ENCODE results near the gene ZNF136. TPM values are rescaled to one million over a fixed set of nuclear protein-coding genes. Genes with fewer than 3 reads are reported as not detected.

Gene ZNF136
- polyA plus RNA-seq, 2 of the 4 experiments (the other 2 are of a cell fraction), result 1.5 to 2.3 TPM

DNA sequence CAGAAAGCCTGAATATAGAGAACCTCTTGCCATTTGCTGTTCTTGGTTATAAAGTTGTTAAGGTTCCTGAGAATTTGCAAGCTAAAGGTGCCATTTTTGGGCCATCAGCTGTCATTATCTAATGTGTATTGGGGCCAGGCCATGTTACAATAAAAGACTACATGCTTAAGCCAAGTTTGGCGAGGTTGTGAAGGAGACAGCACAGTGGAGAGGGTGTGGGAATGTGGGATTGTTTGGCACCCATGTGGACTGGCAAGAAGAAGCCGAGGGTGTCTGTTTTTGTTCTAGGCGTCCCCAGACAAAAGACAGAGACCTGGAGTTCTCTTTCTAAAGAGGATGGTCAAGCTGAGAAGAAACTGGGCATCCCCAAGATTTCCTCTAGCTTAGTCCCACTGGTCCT is 67.1 kb downstream of the ZNF136 start:
- POLR2A ChIA-PET, result no interaction called here

DNA sequence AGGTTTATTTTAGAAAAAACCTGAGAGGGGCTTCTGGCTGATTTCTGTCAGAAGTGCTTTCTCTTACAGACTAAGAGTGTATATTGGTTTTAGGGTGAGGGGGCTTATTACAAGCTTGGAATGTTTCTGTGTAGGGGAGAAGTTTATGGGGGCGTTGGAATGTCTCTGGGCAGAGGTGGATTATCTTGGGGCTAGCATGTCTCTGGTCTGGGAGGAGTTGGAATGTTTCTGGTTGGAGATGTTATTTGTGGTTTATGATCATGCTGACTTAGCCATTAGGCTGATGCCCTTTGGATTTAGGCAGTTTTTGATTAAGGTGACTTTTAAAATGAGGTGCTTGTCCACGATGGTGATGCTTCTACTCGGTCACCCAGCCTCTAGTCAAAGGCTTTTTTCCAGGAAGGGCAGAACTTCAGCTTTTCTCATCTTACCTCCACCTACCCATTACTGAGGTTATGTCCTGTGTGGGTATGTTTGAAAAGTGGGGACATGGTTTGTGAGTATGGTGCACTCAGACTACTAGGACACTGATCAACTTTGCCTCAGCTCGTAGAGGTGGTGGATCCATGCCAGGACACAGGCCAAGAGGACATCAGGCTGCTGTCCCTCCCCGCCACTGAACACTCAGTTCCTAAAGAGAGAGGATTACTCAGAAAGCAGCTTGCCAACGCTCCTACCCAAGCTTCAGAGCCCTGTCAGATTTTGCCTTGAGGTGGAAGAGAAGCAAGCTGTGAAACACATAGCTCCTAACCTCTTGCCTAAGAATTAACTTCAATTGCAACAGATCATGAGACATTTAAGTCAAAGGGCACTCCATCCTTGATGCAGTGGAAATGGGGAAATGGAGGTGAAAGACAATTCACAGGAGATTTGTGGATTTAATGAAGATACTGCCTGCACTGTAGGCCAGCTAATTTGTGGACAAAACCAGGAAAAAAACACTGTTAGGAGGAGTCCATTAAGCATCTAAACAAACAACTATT is 68.1 kb downstream of the ZNF136 start:
- FAIRE-seq (no peak), DNase-seq (ENCODE audit: low read depth in 1 of 2, low spot score in 1 of 2) (no peak), ATAC-seq (no peak)
- Histone ChIP-seq H3K9me3 (peaks cover 3% of the 10 kb centered on the region; the same call in 1 of the 3 replicates), H3K4me1 (no peaks in the 10 kb centered on the region), H3K27ac (no peak overlapping the region), H3K4me3 (no peak overlapping the region), H3K4me2 (no peak overlapping the region)
- TF ChIP-seq, protein P1, sequence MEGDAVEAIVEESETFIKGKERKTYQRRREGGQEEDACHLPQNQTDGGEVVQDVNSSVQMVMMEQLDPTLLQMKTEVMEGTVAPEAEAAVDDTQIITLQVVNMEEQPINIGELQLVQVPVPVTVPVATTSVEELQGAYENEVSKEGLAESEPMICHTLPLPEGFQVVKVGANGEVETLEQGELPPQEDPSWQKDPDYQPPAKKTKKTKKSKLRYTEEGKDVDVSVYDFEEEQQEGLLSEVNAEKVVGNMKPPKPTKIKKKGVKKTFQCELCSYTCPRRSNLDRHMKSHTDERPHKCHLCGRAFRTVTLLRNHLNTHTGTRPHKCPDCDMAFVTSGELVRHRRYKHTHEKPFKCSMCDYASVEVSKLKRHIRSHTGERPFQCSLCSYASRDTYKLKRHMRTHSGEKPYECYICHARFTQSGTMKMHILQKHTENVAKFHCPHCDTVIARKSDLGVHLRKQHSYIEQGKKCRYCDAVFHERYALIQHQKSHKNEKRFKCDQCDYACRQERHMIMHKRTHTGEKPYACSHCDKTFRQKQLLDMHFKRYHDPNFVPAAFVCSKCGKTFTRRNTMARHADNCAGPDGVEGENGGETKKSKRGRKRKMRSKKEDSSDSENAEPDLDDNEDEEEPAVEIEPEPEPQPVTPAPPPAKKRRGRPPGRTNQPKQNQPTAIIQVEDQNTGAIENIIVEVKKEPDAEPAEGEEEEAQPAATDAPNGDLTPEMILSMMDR (IDR thresholded peaks at IDR 0.05), result no peak
- TF ChIP-seq TFCP2L1 (CRISPR knock-in tag; IDR thresholded peaks at IDR 0.05) (no peak), RARB (CRISPR knock-in tag; IDR thresholded peaks at IDR 0.05) (no peak), TP53 (CRISPR knock-in tag; IDR thresholded peaks at IDR 0.05) (no peak)
- ChIA-PET CTCF (no interaction called here), POLR2A (no interaction called here)
- 0% methylated on average over 5 of the region's 6 CpGs for WGBS (ENCODE audit: missing lambda C conversion rate)

More for the DNA sequence above, 67.1 kb downstream of the ZNF136 start:
- TF ChIP-seq MAFK (IDR thresholded peaks at IDR 0.05; ENCODE audit: partially characterized antibody) (no peak), JUN (IDR thresholded peaks at IDR 0.05) (no peak), FOSL2 (IDR thresholded peaks at IDR 0.05) (no peak), FOSL2 (CRISPR knock-in tag; IDR thresholded peaks at IDR 0.05) (no peak), TFCP2L1 (CRISPR knock-in tag; IDR thresholded peaks at IDR 0.05) (no peak), FOXS1 (CRISPR knock-in tag; IDR thresholded peaks at IDR 0.05) (no peak), EHMT2 (IDR thresholded peaks at IDR 0.05; ENCODE audit: low read depth) (no peak), RCOR1 (IDR thresholded peaks at IDR 0.05; ENCODE audit: low read depth, low read length) (no peak), MAZ (IDR thresholded peaks at IDR 0.05; ENCODE audit: borderline replicate concordance, low read depth, low read length) (no peak), HEYL (CRISPR knock-in tag; IDR thresholded peaks at IDR 0.05) (no peak), POLR2AphosphoS2 (conservative IDR thresholded peaks at IDR 0.05; ENCODE audit: low read length) (no peak), RAD21 (conservative IDR thresholded peaks at IDR 0.05 in 1 of 2, IDR thresholded peaks at IDR 0.05 in 1 of 2) (no peak), KDM5A (IDR thresholded peaks at IDR 0.05) (no peak)
- TF ChIP-seq, protein P2, sequence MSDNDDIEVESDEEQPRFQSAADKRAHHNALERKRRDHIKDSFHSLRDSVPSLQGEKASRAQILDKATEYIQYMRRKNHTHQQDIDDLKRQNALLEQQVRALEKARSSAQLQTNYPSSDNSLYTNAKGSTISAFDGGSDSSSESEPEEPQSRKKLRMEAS (IDR thresholded peaks at IDR 0.05), result no peak
- TF ChIP-seq, protein P3, sequence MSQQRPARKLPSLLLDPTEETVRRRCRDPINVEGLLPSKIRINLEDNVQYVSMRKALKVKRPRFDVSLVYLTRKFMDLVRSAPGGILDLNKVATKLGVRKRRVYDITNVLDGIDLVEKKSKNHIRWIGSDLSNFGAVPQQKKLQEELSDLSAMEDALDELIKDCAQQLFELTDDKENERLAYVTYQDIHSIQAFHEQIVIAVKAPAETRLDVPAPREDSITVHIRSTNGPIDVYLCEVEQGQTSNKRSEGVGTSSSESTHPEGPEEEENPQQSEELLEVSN (IDR thresholded peaks at IDR 0.05; ENCODE audit: borderline replicate concordance, low read depth), result no peak
- TF ChIP-seq, protein P4, sequence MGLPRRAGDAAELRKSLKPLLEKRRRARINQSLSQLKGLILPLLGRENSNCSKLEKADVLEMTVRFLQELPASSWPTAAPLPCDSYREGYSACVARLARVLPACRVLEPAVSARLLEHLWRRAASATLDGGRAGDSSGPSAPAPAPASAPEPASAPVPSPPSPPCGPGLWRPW (IDR thresholded peaks at IDR 0.05), result no peak
- no peak for DNase-seq (ENCODE audit: low read depth in 1 of 2, low spot score in 1 of 2)
- Histone ChIP-seq H3K4me2 (no peak overlapping the region), H3K4me1 (no peaks in the 10 kb centered on the region), H3K27ac (no peak overlapping the region), H3K9me3 (peaks cover 3% of the 10 kb centered on the region; the same call in 1 of the 3 replicates), H3K4me3 (no peak overlapping the region)
- no peak for FAIRE-seq
- CTCF ChIA-PET, result no interaction called here
- WGBS (ENCODE audit: missing lambda C conversion rate), result 0% methylated on average over 3 of the region's 3 CpGs
- ATAC-seq, result no peak

DNA sequence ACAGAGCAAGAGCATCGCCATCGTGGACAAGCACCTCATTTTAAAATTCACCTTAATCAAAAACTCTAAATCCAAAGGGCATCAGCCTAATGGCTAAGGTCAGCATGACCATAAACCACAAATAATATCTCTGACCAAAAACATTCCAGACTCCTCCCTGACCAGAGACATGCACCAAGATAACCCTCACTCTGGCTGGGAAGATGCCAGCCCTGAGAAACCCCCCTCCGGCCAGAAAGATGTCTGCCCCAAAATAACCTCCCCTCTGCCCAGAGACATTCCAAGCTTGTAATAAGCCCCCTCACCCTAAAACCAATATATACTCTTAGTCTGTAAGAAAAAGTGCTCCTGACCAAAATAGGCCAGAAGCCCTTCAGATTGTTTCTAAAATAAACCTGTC is 70.1 kb downstream of the ZNF136 start:
- Histone ChIP-seq H3K9me3 (no peaks in the 10 kb centered on the region), H3K4me3 (no peak overlapping the region), H3K4me1 (no peaks in the 10 kb centered on the region), H3K27ac (no peak overlapping the region), H3K4me2 (no peak overlapping the region)
- no peak for ATAC-seq
- FAIRE-seq, result no peak
- no peak for DNase-seq (ENCODE audit: low read depth in 1 of 2, low spot score in 1 of 2)
- 8% methylated on average over 3 of the region's 3 CpGs for WGBS (ENCODE audit: missing lambda C conversion rate)
- ChIA-PET CTCF (no interaction called here), POLR2A (no interaction called here)
- TF ChIP-seq ZNF302 (CRISPR knock-in tag; IDR thresholded peaks at IDR 0.05) (no peak), POLR2AphosphoS2 (conservative IDR thresholded peaks at IDR 0.05; ENCODE audit: low read length) (no peak), CEBPB (IDR thresholded peaks at IDR 0.05) (no peak), NFE2L2 (conservative IDR thresholded peaks at IDR 0.05; ENCODE audit: low read length) (no peak), KDM1A (IDR thresholded peaks at IDR 0.05; ENCODE audit: low read depth) (no peak), HOXB13 (CRISPR knock-in tag; IDR thresholded peaks at IDR 0.05; ENCODE audit: low read depth) (no peak), EHF (CRISPR knock-in tag; IDR thresholded peaks at IDR 0.05) (no peak), ESRRA (IDR thresholded peaks at IDR 0.05; ENCODE audit: borderline replicate concordance, low read length) (no peak), PHF8 (IDR thresholded peaks at IDR 0.05; ENCODE audit: borderline replicate concordance, low read depth) (no peak)
- TF ChIP-seq, protein P5, sequence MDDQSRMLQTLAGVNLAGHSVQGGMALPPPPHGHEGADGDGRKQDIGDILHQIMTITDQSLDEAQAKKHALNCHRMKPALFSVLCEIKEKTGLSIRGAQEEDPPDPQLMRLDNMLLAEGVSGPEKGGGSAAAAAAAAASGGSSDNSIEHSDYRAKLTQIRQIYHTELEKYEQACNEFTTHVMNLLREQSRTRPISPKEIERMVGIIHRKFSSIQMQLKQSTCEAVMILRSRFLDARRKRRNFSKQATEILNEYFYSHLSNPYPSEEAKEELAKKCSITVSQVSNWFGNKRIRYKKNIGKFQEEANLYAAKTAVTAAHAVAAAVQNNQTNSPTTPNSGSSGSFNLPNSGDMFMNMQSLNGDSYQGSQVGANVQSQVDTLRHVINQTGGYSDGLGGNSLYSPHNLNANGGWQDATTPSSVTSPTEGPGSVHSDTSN (IDR thresholded peaks at IDR 0.05), result no peak
- TF ChIP-seq, protein P4 (IDR thresholded peaks at IDR 0.05), result no peak
- TF ChIP-seq, protein P6, sequence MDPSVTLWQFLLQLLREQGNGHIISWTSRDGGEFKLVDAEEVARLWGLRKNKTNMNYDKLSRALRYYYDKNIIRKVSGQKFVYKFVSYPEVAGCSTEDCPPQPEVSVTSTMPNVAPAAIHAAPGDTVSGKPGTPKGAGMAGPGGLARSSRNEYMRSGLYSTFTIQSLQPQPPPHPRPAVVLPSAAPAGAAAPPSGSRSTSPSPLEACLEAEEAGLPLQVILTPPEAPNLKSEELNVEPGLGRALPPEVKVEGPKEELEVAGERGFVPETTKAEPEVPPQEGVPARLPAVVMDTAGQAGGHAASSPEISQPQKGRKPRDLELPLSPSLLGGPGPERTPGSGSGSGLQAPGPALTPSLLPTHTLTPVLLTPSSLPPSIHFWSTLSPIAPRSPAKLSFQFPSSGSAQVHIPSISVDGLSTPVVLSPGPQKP (IDR thresholded peaks at IDR 0.05; ENCODE audit: low read depth, low read length), result no peak

All from A549 (cell line).